DOHH2 (cell line): ENCODE results near the gene RASA4B.
"Not testable (repeated sequence)": the region's sequence is repeated elsewhere in the genome, so short reads cannot be mapped to it uniquely, and the experiment has no call there.

ENCODE experiments used
- H3F3A ChIP-seq: fragments of 200-600 bp; sonication (generic), shearing (Covaris generic); 2 replicates; pipeline ENCODE4 v1.6.0; 2016; ENCODE audit warnings: antibody characterized with exemption, mild to moderate bottlenecking; ENCODE audit not compliant: control insufficient read depth, insufficient read depth
- H3K27ac ChIP-seq: fragments of 200-600 bp; sonication (generic); 2 replicates; pipeline ENCODE4 v1.5.1; 2014; ENCODE audit warnings: low read depth, mild to moderate bottlenecking, low read length, moderate library complexity
- H3K27me3 ChIP-seq: fragments of 200-600 bp; sonication (generic); 2 replicates; pipeline ENCODE4 v1.6.1; 2014; ENCODE audit warnings: mild to moderate bottlenecking, low read length, mixed read lengths; ENCODE audit not compliant: control insufficient read depth
- H3K36me3 ChIP-seq: fragments of 200-600 bp; sonication (generic); 2 replicates; pipeline ENCODE4 v1.6.1; 2014; ENCODE audit warnings: mild to moderate bottlenecking, low read length, moderate library complexity, mixed read lengths; ENCODE audit not compliant: control insufficient read depth
- H3K4me1 ChIP-seq: fragments of 200-600 bp; sonication (generic); 2 replicates; pipeline ENCODE4 v1.6.1; 2014; ENCODE audit warnings: mild to moderate bottlenecking, low read length, mixed read lengths; ENCODE audit not compliant: control insufficient read depth
- H3K4me2 ChIP-seq: fragments of 200-600 bp; sonication (generic); 2 replicates; pipeline ENCODE4 v1.6.0; 2014; ENCODE audit warnings: mild to moderate bottlenecking, low read length, moderate library complexity
- H3K4me3 ChIP-seq: fragments of 200-600 bp; sonication (generic); 2 replicates; pipeline ENCODE4 v1.5.1; 2014; ENCODE audit warnings: mild to moderate bottlenecking, low read length, mixed read lengths
- H3K79me2 ChIP-seq: fragments of 200-600 bp; sonication (generic); 2 replicates; pipeline ENCODE4 v1.6.1; 2014; ENCODE audit warnings: mild to moderate bottlenecking, low read length, mixed read lengths; ENCODE audit not compliant: control insufficient read depth
- H3K9me2 ChIP-seq: fragments of 200-600 bp; sonication (generic); replicated peaks from 2 replicates; pipeline ENCODE4 v1.6.1; 2014; ENCODE audit warnings: mild to moderate bottlenecking, low read length, mixed read lengths; ENCODE audit not compliant: control insufficient read depth
- H3K9me3 ChIP-seq: fragments of 200-600 bp; sonication (generic); 2 replicates; pipeline ENCODE4 v1.6.1; 2014; ENCODE audit warnings: antibody characterized with exemption, low read length, mixed read lengths; ENCODE audit not compliant: control insufficient read depth, insufficient read depth
- H4K20me1 ChIP-seq: fragments of 200-600 bp; sonication (generic); 2 replicates; pipeline ENCODE4 v1.6.0; 2014; ENCODE audit warnings: low read depth, mild to moderate bottlenecking, antibody characterized with exemption, low read length, moderate library complexity; ENCODE audit not compliant: control insufficient read depth, insufficient read depth
- CTCF ChIP-seq: fragments of 200-600 bp; sonication (generic); IDR thresholded peaks from one replicate; pipeline ENCODE4 v1.5.1; 2014; ENCODE audit warnings: antibody characterized with exemption, mild to moderate bottlenecking, low read depth, low read length; ENCODE audit not compliant: poor library complexity, severe bottlenecking
- EZH2phosphoT487 ChIP-seq: fragments of 200-600 bp; sonication (generic); IDR thresholded peaks from 2 replicates; pipeline ENCODE4 v1.6.1; 2017; ENCODE audit warnings: borderline replicate concordance, mild to moderate bottlenecking, antibody characterized with exemption, low read length, moderate library complexity, mixed read lengths

The RASA4B gene

GRCh38 chr7:102474116-102474515 lies 43.5 kb downstream of the RASA4B start:
- H3K9me2 ChIP-seq, H3K4me2 ChIP-seq, H3K4me3 ChIP-seq, H3K9me3 ChIP-seq, H3K27me3 ChIP-seq, H3F3A ChIP-seq, H3K4me1 ChIP-seq, H3K79me2 ChIP-seq, H3K27ac ChIP-seq, H4K20me1 ChIP-seq: not testable (repeated sequence)
- peaks cover 46% of the 10 kb centered on the region for H3K36me3 ChIP-seq

- H3K27me3 ChIP-seq = no peaks in the 10 kb centered on the region
- peaks cover 8% of the 10 kb centered on the region for H3K79me2 ChIP-seq
- no peaks in the 10 kb centered on the region for H3F3A ChIP-seq
- H4K20me1 ChIP-seq = peaks cover 2% of the 10 kb centered on the region; the same call in 1 of the 2 replicates
- no peaks in the 10 kb centered on the region for H3K9me3 ChIP-seq
- H3K4me1 ChIP-seq = no peaks in the 10 kb centered on the region
- no peak overlapping the region for H3K27ac ChIP-seq
- no peak overlapping the region for H3K4me2 ChIP-seq
- no peaks in the 10 kb centered on the region for H3K9me2 ChIP-seq
- peaks cover 53% of the 10 kb centered on the region for H3K36me3 ChIP-seq
- TF ChIP-seq CTCF (no peak), EZH2phosphoT487 (no peak)
- H3K4me3 ChIP-seq = no peak overlapping the region
Observed at GRCh38 chr7:102473271-102473991, 44.1 kb downstream of the RASA4B start.

GRCh38 chr7:102472126-102473041 lies 45.2 kb downstream of the RASA4B start:
- 0 out of 2 replicates have a peak, but pooled peaks cover 5% of the 10 kb centered on the region for H3K79me2 ChIP-seq
- H3K27ac ChIP-seq = no peak overlapping the region
- no peaks in the 10 kb centered on the region for H3K4me1 ChIP-seq
- H3K27me3 ChIP-seq = no peaks in the 10 kb centered on the region
- H3K4me3 ChIP-seq = no peak overlapping the region
- H3K36me3 ChIP-seq = peaks cover 64% of the 10 kb centered on the region
- H3K9me2 ChIP-seq = no peaks in the 10 kb centered on the region
- peaks cover 2% of the 10 kb centered on the region; the same call in 1 of the 2 replicates for H4K20me1 ChIP-seq
- H3F3A ChIP-seq = no peaks in the 10 kb centered on the region
- TF ChIP-seq EZH2phosphoT487 (no peak), CTCF (no peak)
- no peaks in the 10 kb centered on the region for H3K9me3 ChIP-seq
- H3K4me2 ChIP-seq = no peak overlapping the region

- Histone ChIP-seq H3K36me3 (peaks cover 66% of the 10 kb centered on the region), H3K4me2 (no peak overlapping the region), H3F3A (no peaks in the 10 kb centered on the region), H3K4me3 (no peak overlapping the region), H3K4me1 (peaks cover 3% of the 10 kb centered on the region), H3K9me3 (no peaks in the 10 kb centered on the region), H3K27ac (no peak overlapping the region), H3K9me2 (no peaks in the 10 kb centered on the region), H3K27me3 (no peaks in the 10 kb centered on the region), H3K79me2 (0 out of 2 replicates have a peak, but pooled peaks cover 5% of the 10 kb centered on the region), H4K20me1 (peaks cover 2% of the 10 kb centered on the region; the same call in 1 of the 2 replicates)
- no peak for TF ChIP-seq CTCF
- no peak for TF ChIP-seq EZH2phosphoT487
Observed at GRCh38 chr7:102471791-102472125, 45.8 kb downstream of the RASA4B start.
